Parathyroid adenoma (tissue), 2 donors: ENCODE results near the gene DUSP16.

Experiments
- H2AFZ ChIP-seq: fragments of 300-600 bp; sonication (generic); one replicate; pipeline ENCODE4 v1.7.0; 2017; ENCODE audit warnings: antibody characterized with exemption, mild to moderate bottlenecking
- H3K27ac ChIP-seq: fragments of 300-600 bp; sonication (generic); one replicate; pipeline ENCODE4 v1.7.0; 2017
- H3K27me3 ChIP-seq: fragments of 300-600 bp; sonication (generic); one replicate; pipeline ENCODE4 v1.7.0; 2017; ENCODE audit warnings: low read length; ENCODE audit not compliant: control insufficient read depth, insufficient read depth
- H3K36me3 ChIP-seq: fragments of 300-600 bp; sonication (generic); one replicate; pipeline ENCODE4 v1.7.0; 2017; ENCODE audit warnings: low read length; ENCODE audit not compliant: control insufficient read depth, insufficient read depth
- H3K4me1 ChIP-seq: fragments of 300-600 bp; sonication (generic); one replicate; pipeline ENCODE4 v1.7.0; 2017; ENCODE audit warnings: control low read depth
- H3K4me2 ChIP-seq: fragments of 300-600 bp; sonication (generic); one replicate; pipeline ENCODE4 v1.7.0; 2017; ENCODE audit warnings: low read length
- H3K4me3 ChIP-seq: fragments of 300-600 bp; sonication (generic); one replicate; pipeline ENCODE4 v1.7.0; 2017; ENCODE audit warnings: low read depth, low read length
- H3K79me2 ChIP-seq: fragments of 300-600 bp; sonication (generic); one replicate; pipeline ENCODE4 v1.7.0; 2017; ENCODE audit warnings: control low read depth
- H3K9ac ChIP-seq: fragments of 300-600 bp; sonication (generic); one replicate; pipeline ENCODE4 v1.7.0; 2017; ENCODE audit warnings: mild to moderate bottlenecking
- H3K9me3 ChIP-seq: fragments of 300-600 bp; sonication (generic); one replicate; pipeline ENCODE4 v1.7.0; 2017; ENCODE audit warnings: low read length; ENCODE audit not compliant: control insufficient read depth
- TF ChIP-seq, protein P1 (sequence below): fragments of 300-600 bp; sonication (generic); IDR thresholded peaks from one replicate; pipeline ENCODE4 v1.7.0; 2017; ENCODE audit warnings: antibody characterized with exemption, mild to moderate bottlenecking
- donor health status: primary hyperparathyroidism.

The DUSP16 gene

DNA sequence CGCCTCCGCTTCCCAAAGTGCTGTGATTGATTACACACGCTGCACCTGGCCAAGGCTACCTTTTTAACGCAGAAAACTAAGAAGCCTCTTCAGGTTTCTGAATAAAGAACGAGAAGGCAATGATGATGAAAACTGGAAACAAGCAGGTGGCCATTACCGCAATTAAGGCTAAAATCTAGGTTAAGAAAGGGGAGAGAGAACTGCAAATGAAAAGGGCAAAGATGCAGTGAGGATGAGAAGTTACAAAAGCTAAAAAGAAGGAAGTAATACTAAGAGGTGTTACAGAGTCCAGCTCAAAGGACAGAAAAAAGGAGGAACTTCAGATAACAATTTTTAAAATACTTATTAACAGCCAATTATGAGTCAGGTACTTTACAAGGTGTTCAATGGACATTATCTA lies 79.7 kb downstream of the DUSP16 start:
- Histone ChIP-seq H3K4me1 (no peaks in the 10 kb centered on the region), H3K4me3 (no peak overlapping the region), H3K9ac (no peak overlapping the region), H3K79me2 (no peaks in the 10 kb centered on the region), H3K9me3 (no peaks in the 10 kb centered on the region), H3K4me2 (no peak overlapping the region), H3K27me3 (no peaks in the 10 kb centered on the region), H3K27ac (no peak overlapping the region), H3K36me3 (no peaks in the 10 kb centered on the region), H2AFZ (no peak overlapping the region)
- TF ChIP-seq, protein P1, sequence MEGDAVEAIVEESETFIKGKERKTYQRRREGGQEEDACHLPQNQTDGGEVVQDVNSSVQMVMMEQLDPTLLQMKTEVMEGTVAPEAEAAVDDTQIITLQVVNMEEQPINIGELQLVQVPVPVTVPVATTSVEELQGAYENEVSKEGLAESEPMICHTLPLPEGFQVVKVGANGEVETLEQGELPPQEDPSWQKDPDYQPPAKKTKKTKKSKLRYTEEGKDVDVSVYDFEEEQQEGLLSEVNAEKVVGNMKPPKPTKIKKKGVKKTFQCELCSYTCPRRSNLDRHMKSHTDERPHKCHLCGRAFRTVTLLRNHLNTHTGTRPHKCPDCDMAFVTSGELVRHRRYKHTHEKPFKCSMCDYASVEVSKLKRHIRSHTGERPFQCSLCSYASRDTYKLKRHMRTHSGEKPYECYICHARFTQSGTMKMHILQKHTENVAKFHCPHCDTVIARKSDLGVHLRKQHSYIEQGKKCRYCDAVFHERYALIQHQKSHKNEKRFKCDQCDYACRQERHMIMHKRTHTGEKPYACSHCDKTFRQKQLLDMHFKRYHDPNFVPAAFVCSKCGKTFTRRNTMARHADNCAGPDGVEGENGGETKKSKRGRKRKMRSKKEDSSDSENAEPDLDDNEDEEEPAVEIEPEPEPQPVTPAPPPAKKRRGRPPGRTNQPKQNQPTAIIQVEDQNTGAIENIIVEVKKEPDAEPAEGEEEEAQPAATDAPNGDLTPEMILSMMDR: no peak

DNA sequence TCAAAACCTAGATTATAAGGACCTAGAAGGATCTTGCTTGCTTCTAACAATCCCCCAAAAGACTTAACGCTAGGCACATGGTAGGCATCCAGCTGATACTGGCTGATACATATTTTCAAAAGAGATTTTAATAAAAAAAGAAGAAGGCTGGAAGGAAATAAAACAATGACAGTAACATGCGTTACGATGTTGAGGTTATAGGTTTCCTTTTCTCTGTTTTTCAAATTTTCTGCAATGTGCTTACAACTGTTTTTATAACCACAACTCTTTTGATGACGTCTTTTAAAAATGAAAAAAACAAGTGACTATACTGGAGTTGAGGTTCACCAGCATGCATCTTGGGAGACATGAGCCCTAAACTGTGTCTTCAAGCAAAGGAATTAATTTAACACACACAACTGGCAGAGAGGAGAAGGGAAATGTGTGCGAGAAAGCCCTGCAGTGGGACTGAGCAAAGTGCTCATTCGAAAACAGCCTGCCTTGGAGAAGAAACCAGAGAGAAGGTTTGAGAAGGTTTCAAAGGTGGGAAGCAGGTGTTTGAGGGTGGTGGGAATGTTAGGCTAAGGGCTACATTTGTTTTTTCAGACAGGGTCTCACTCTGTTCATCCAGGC lies 80.4 kb downstream of the DUSP16 start:
- Histone ChIP-seq H3K9me3 (no peaks in the 10 kb centered on the region), H3K4me1 (no peaks in the 10 kb centered on the region), H3K36me3 (no peaks in the 10 kb centered on the region), H3K27me3 (no peaks in the 10 kb centered on the region), H3K9ac (no peak overlapping the region), H3K4me2 (no peak overlapping the region), H3K27ac (no peak overlapping the region), H2AFZ (no peak overlapping the region), H3K79me2 (no peaks in the 10 kb centered on the region), H3K4me3 (no peak overlapping the region)
- TF ChIP-seq, protein P1: no peak

DNA sequence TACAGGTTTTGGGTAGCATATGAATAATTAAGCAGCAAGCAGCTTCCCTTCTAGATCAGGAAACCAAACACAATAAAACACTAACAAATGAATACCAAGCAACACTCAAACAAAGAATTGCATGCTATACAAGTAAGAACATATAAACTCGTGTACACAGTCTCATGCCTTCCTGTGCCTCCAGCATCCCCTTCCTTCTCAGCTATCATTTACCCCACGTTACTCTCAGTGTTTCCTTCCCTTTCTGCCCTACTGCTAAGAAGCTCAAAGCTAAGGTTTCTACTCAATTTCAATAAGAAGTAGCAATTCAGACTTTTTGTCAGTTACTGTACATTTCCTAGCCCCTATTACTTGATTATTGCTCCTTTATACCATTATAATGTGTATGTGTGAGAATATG lies 81.0 kb downstream of the DUSP16 start:
- Histone ChIP-seq H3K4me1 (no peaks in the 10 kb centered on the region), H3K79me2 (no peaks in the 10 kb centered on the region), H3K4me3 (no peak overlapping the region), H3K27me3 (no peaks in the 10 kb centered on the region), H3K9ac (no peak overlapping the region), H3K9me3 (no peaks in the 10 kb centered on the region), H3K27ac (no peak overlapping the region), H3K4me2 (no peak overlapping the region), H3K36me3 (no peaks in the 10 kb centered on the region), H2AFZ (no peak overlapping the region)
- TF ChIP-seq, protein P1: no peak

DNA sequence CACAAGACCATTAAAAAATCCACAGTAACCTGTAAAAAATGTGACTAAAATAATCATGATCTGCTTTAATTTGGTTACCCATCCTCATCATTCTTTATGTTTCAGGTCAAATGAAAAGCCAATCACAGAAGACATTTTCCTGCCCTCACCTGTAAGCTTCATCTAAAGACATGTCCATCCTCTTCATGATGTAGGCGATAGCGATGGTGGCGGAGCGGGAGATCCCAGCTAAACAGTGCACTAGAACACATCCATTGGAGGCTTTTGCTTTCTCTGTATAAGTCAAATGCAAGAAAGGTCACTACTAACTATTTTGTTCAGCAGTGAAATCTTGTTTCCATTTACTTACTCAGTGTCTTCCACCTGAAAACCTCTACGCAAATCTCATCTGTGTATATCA lies 82.6 kb downstream of the DUSP16 start:
- H3K27me3 ChIP-seq: no peaks in the 10 kb centered on the region
- H3K9ac ChIP-seq: no peak overlapping the region
- no peak overlapping the region for H3K4me3 ChIP-seq
- TF ChIP-seq, protein P1: no peak
- no peaks in the 10 kb centered on the region for H3K36me3 ChIP-seq
- no peaks in the 10 kb centered on the region for H3K79me2 ChIP-seq
- H3K9me3 ChIP-seq: no peaks in the 10 kb centered on the region
- no peak overlapping the region for H3K27ac ChIP-seq
- no peaks in the 10 kb centered on the region for H3K4me1 ChIP-seq
- no peak overlapping the region for H2AFZ ChIP-seq
- H3K4me2 ChIP-seq: no peak overlapping the region

DNA sequence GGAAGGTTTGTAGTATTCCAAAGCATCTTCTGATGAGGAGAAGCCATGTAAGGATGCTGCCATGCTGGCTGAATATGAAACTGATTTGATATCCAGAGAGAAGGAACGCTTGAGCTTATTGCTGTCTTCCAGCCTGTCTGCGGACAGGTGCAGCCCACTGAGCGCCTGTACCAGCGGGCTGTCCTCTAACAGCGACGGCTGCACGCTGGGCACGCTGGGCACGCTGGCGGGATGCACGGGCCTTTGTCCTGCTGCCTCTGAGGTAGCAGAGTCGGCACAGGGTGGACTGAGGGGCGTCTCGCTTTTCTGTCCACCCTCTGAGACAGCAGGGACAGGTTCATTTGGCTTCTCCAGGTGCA lies 85.2 kb downstream of the DUSP16 start:
- Histone ChIP-seq H3K27me3 (no peaks in the 10 kb centered on the region), H3K36me3 (no peaks in the 10 kb centered on the region), H3K4me2 (no peak overlapping the region), H2AFZ (no peak overlapping the region), H3K27ac (no peak overlapping the region), H3K9me3 (no peaks in the 10 kb centered on the region), H3K9ac (no peak overlapping the region), H3K79me2 (no peaks in the 10 kb centered on the region), H3K4me3 (no peak overlapping the region), H3K4me1 (no peaks in the 10 kb centered on the region)
- TF ChIP-seq, protein P1: no peak
